Stimulated activated CD8-positive, alpha-beta memory T cell treated with anti-CD3 and anti-CD28 coated beads, Interleukin-7, amount 100 ng/mL, for 48 hours (primary cell): ENCODE results near the gene PFDN2.
"Not testable (repeated sequence)": the region's sequence is repeated elsewhere in the genome, so short reads cannot be mapped to it uniquely, and the experiment has no call there.

Experiments
- DNase-seq, 2 donors: peaks; one replicate each; pipeline ENCODE4 v3.0.0-alpha.2; 2020; ENCODE audit warnings: low read depth in 1 of 2; ENCODE audit errors: extremely low read depth in 1 of 2

The PFDN2 gene

DNA sequence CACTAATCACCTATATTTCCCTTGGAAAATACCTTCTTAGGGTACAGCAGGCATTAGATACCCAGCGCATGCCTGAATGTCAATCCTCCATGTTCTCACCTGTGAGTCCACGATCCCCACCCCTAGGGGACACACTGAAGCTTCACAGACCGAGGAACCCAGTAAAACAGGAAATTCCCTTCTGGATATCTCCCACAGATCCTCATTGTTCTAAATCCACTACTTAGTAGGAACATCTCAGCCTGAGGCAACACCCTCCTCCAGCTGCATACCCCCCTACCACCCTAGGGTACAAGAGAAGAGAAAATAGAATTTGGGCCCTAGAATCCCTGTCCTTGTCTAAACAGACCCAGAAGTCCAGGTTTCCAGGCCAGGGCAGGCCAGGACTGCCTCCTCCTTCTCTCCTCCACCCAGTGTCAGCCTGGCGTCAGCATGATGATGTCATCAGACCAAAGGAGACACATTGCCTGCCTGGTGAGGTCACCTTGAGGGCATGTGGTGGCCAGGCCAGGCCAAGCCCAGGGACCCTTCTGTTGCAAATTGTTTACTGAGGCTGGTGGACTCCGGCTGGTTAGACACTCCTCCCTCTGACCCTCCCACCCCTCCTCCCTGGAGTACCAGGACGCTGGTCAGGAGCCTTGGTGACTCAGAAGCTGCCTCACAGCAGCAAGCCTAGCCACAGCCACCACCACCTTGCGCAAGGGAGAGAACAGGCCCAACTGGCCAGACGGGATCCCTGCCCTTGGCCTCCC, 34.7 kb downstream of the PFDN2 start:
- no peak for DNase-seq

DNA sequence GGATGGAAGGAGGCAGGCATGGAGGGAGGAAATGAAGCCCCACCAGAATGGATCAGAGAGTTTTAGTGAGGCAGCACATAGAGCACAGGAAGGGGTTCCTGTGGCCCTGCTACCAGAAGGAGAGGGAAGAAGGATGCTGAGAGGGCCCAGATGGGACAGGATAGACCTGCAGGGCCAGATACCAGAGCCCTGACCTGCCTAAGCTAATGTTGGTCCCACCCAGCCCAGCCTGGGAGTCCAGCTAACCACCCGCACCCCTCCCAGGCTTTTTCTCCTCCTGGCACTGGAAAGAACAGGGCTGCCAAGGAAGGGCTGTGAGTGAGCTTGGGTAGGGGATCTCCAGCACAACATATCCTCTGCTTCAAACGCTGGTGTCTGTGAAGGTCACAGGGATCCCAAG, 35.4 kb downstream of the PFDN2 start:
- no peak for DNase-seq

DNA sequence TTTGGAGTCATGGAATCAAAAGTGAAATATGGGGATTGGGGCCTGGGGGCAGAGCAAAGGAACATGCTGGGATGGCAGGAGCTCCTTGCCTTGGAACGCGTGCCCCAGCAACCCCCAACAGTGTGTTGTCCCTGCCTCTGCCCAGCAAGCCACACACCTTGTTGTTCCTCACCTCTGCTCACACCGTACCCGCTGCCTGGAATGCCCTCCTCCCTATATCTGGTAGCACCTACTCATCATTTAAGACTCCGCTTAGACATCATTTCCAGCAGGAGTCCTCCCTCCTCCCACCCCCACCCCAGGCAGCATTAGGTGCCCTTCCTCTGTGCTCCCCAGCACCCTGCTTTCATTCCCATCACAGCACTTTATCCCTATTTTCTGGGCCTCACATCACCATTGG, 36.3 kb downstream of the PFDN2 start:
- DNase-seq: no peak

DNA sequence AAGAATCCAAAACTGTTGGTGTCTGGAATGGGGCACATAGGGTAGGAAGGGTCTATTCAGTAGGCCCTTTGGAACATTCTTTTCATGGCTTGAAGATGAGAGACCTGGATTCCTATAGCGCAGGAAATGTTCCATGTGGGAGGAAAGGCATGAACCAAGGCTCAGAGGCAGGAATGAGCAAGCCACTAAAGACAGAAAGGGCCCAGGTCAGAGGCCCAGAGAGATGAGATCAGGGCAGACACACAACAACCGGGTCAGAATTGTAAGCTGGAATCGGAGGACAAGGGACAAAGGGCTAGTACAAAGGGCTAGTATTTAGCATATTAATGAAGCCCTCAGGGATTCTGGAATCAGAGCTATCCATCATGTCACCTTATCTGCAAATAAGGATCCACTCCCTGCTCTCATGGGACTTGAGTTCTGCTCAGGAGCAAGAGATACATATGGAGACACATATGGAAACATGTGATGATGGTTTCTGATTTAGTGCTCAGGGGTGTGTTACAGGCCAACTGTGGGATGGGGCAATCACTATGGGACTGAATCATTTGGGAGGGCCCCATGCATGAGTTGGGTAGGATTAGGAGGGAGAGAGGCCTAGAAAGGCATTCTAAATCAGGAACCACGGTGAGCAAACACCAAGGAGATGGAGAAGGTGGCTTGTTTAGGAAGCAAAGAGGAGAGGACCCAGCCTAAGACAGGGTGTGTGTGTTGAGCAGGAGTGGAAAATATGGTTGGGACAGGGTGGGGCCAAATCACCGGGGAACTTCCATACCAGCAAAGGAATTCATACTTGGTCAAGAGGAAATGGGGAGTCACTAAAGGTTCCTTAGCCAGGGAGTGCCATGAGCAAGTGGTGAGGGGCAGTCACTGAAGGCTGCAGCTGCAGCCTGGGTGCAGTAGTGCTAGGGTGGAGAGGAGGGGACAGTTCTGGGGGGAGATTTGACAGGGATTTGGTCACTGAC, 37.1 kb downstream of the PFDN2 start:
- DNase-seq: no peak

DNA sequence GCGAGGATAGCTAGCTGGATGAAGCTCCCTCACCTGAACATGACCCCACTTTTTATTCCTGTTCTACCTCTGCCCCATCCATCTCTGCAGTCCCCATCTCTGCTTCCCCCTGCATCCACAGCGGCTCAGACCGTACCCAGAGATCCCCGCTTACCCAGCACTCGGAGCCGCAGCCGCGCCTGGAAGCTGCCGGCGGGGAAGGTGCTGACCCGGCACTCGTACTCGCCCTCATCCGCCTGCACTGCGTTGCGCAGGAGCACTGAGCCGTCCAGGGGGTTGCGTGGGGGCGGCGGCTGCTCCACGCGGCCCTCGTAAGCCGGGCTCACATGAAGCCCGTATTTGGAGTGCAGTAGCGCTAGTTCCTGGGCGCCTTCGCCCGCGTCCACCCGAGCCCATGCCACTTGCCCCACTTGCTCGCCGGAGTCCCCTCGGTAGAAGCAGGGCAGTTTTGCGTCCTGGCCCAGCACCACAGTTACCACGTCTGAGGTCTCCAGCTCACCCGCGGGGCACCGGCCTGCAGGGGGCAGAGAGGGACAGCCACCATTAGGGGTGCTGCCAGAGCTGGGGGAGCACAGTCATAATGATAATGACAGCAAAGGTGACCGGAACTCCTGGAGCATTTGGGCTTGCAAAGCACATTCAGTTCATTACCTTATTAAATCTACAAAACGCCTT, 38.3 kb downstream of the PFDN2 start:
- DNase-seq: no peak

DNA sequence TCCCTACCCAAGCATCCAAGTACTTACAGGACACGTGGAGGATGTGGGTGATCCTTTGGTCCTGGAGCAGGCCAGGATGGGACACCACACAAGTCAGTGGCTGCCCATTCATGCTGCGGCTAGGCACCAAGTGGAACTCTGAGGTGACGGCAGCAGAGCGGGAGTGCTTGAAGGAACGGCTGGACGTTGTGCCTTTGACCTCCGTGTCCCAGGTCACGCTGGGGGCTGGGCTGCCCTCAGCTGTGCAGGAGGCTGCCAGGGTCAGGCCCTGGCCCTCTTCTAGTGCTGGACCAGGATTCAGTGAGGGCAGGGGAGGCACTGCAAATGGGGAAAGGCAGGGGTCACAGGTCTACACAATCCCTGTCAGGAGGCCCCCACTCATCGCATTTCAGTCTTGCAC, 40.4 kb downstream of the PFDN2 start:
- DNase-seq: no peak

DNA sequence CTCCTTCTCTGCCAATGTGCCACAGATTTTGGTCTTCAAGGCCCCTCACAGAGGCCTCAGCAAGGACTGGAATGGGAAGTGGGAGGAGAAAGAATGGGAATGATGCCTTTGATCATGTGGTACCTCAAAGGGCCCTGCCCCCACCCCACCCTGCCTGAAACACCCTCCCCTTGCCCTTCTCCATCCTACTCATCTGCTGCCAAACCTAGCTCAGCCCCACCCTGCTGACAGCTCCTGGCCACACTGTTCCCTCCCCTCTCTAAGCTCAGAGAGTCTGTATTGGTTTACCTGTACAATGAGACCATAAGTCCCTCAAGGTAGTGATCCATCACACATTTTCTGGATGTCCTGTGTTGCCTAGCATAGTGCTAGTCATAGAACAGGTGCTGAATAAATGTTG, 41.4 kb downstream of the PFDN2 start:
- no peak for DNase-seq

DNA sequence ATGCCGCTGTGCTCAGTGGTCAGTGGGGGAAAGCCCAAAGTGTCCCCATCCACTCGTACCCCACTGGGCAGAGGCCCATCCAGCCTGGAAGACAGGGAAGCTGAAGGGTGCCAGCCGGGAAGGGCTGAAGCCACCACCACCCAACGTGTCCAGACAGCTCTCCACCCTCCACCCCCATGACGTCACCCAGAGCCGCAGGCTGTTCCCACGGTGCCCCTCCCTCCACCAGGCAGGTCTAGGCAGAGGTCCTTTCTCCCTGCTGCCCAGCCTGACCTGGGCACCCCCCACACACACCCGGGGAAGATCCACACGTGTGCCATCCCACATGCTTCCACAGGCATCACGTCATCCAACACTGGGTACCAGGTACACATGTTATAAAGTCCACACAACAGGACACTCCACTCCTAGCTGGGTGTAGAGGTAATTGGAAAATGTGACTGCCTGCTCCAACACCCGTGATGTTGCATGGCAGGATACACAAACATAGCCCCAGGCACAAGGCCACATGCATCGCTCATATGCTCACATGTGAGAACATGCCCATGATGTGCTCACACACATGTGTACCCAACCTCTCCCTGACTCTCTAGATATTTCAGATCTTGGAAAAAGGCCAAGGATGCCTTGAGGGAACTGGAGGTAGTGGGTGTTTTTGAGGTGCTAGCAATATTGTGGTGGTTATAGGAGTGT, 43.0 kb downstream of the PFDN2 start:
- no peak for DNase-seq

DNA sequence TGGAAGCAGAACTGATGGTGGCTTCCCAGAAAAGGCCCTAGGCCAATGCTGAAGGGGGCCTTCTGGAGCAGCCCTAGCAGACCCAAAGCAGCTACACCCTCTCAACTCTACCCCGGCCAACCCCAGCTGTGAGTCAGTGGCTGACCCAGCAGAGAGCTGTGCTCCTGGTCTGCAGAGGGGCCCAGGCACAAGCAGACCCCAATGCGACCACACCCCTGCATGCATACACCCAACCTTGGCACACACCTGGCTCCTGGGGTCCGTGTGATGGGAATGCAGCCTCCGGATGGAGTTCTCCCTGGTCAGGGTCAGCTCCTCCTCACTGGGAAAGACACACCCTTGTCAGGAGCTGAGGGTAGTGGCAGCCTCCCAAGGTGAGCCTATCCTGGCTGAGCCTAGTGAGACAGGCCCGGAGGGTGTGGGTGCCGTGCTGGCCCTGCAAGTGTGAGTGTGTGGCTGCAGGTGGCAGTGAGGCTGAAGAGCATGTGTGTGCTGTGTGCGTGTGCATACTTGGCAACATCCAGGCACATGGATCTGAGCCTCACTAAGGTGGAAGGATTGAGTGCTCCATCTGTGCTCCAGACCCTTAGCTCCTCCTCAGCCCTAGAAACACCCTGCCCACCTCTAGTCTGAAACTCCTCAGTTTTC, 44.2 kb downstream of the PFDN2 start:
- no peak for DNase-seq

DNA sequence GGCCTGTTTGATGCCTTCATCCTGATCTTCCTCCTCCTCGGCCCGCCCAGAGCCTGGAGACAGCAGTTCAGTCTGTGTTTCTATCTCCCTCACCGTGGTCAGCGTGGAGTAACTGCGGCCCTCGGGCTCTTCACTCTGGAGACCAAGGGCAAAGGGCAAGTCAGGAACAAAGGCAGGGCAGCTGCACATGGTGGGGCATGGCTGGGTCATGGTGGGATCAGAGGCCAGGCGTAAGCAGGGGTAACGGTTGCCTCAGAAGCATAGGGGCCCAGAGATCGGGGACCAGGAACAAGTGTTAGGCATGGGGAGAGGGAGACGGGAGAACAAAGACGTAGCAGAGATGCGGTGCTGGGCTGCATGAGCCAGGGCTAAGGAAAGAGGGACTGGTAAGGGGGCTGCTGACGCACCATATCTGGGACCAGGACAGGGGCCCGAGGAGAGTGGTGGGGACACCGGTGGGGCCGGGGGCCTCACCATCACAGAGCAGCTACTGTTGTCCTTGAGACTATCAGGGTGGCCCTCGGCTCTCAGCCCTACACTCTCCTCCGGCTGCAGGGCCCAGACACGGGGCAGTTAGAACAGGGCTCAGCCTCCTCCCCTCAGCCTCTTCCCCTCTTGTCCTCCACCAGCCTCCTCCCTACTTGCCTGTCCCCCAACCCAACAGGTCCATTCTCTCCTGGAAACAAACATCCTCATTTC, 44.9 kb downstream of the PFDN2 start:
- DNase-seq: no peak

DNA sequence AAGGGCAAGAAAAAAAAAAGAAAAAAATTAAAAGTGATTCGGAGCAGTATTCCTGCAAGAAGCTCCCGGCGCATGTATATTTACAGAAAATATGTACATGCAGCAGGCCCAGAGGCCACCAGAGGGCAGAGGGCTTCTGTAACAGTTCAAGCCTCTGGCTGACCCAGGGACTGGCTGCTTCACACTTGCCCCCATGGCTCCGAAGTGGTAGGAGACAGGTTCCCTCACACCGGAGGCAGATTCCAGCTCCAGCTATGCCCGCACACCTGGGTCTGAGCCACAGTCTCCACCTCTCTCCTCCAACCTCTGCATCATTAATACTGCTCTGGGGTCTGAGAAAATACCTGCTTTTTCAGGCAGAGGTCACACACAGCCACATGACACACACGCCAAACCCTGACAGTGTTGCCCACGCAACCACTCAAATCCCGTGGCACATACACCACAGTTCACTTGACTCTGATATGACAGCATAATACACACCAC, 45.9 kb downstream of the PFDN2 start:
- peak in 1 of 2 donors; percentile 40 for DNase-seq

DNA sequence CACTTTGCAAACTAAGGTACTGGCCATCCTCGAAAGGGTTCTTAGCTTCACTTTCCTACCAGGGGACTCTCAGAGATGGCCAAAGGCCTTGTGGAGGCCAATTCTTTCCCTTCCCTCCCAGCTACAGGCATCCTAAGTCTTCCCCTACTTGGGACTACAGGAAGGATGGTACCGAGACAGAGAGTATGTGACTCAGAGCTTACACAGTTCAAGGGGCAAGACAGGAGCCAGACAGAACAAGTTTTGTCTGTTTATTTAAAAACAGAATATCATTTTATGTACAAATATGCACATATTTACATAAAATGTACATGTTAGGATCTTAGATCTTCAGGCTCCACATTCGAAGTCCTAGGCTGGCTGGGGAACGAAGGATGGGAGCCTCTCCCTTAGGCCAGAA, 47.1 kb downstream of the PFDN2 start:
- DNase-seq: no peak

DNA sequence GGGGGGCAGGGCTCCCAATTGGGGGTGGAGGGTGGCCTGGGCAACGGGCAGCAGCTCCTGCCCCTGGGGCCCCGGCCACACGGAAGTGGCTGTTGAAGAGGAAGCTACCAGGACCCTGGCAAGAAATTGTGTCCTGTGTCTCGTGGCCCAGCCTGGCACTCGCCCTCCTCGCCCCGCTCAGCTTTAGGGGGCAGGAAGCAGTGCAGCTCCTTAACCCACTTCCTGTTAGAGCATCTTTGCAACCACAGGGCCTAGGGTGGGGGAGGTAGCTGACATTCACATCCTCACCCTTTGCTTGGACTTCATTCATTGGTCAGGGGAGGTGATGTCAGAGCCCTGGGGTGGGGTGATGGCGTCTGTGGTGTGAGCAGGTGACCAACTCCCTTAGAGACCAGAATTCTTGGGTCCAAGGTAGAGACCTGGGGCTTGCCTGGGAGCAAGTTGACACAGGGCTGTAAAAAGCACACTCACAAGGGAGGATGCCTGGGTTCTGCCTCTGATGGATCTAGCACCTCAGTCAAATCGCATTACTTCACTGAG, 48.0 kb downstream of the PFDN2 start, which contains the start of gene ARHGAP30:
Gene ARHGAP30, minus strand, starts transcription at position 161 of the 540 bp plus-strand sequence. CDS start 267 bp downstream, outside the sequence.
- DNase-seq: peak; percentile 72 to 91

DNA sequence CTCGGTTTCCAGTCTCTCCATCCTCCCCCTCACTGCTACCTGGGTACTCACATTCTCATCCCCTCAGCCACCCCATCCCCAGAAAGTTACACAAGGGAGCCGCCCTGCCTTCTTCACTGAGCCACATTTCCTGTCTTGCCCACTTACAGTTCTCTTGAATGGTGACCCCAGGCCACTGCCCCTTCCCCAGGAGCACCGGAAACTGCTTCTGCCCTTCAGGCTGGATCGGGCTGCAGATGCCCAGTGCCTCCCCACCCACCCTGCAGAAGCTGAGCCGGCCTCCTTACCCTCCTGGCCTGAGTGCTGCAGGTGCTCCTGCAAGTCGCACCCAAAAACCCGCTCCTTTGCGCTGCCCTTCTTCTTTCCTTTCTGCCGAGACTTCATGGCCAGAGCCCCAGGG, 48.6 kb downstream of the PFDN2 start:
- DNase-seq: no peak

DNA sequence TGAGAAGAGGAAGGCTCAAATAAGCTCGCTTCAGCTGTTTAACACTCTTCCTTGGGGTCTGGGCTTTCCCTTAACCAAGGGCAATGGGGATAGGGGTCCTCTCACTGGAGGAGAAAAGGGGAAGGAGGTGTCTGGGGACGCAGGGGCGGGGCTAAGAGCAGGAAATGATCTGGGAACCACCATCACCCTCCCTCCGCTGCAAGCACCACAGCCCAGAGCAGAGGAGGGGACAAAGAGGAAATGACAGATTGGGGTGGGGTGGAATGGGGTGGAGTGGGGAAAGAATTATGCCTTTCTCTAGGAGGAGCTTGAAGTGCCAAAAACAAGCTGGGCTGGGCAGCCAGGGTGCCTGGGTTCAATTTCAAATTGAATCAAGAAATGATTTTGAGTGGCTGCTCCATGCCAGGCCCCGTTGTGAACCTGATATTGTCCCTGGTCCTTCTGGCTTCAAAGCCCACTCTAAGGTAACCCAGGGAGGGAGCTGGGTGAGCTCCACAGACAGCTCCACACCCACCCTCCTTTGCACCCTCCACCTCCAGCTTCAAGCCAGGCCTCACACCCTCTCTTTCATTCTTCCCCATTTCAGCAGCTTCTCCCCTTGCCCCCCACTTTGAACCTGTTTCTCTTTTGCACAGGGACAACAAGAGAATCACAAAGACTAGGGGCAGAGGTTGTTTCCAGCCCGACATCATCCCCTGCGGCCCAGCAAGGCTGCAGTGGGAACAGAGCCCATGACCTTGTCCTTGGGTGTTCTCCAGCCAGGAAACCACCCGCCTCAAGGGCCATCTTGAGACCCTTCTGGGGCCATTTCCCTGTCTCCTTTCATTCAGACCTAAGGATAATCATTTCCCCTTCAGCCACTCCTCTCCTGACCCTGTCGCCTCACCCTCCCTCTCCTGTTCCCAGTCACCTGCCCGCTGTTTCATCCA, 49.3 kb downstream of the PFDN2 start:
- DNase-seq: peak; percentile 65 to 83

DNA sequence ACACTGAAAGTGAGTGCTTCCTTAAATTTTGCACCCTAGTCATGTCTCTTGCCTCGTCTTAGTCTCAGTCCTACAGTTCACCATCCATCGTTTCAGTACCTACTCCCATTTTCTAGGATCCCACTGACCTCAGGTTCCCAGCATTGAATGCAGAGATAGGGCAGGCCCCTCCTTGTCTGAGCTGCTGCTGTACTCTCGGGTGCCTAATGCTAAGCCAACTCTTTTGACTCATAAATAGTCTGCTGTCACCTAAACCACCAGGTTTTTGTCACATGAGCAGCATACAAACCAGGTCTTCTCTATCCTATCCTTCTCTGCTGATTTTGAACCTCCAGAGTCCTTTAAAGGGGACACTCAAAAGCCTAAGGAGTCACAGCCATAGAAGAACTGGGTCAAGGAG, 51.1 kb downstream of the PFDN2 start:
- DNase-seq: no peak

DNA sequence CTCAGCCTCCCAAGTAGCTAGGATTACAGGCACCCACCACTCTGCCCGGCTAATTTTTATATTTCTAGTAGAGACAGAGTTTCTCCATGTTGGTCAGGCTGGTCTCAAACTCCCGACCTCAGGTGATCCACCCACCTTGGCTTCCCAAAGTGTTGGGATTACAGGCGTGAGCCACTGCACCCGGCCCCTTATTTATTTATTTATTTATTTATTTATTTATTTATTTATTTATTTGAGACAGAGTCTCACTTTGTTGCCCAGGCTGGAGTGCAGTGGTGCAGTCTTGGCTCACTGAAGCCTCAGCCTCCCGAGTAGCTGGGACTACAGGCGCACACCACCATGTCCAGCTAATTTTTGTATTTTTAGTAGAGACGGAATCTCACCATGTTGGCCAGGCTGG, 52.2 kb downstream of the PFDN2 start:
- DNase-seq: not testable (repeated sequence)

DNA sequence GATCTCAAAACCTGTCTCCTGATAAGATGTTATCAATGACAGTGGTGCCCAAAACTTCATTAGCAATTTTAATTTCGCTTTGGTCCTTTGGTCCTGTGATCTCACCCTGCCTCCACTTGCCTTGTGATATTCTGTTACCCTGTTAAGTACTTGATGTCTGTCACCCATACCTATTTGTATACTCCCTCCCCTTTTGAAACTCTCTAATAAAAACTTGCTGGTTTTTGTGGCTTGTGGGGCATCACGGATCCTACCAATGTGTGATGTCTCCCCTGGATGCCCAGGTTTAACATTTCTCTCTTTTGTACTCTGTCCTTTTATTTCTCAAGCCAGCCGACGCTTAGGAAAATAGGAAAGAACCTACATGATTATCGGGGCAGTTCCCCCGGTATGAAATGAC, 53.9 kb downstream of the PFDN2 start:
- DNase-seq: not testable (repeated sequence)
